ENCODE data around the gene REG4.

The REG4 gene

GRCh38 chr1:119744598-119744942 lies 66.7 kb downstream of the REG4 start:
- no peak for DNase-seq (ENCODE audit: low read depth)
- TF ChIP-seq CTCF (IDR thresholded peaks at IDR 0.05; ENCODE audit: low read depth, low read length, missing control alignments) = no peak
- H3K4me3 ChIP-seq (ENCODE audit: low read depth, low read length) = no peak overlapping the region

All from GM12864 (cell line).